ENCODE data around the gene GPR35. TPM values are rescaled to one million over a fixed set of nuclear protein-coding genes. Genes with fewer than 3 reads are reported as not detected.
A peak's percentile ranks its signal among the peaks of the same experiment; 100 is the strongest.

GPR35 gene
- polyA plus RNA-seq, 4 donors = 75.5 to 367 (median 233) TPM

- peak overlapping the region; percentile 66 to 80 (median 72) for H3K27ac ChIP-seq (ENCODE audit: low read depth in 1 of 3, low read length in 2 of 3)
- H3K36me3 ChIP-seq (ENCODE audit: control insufficient read depth in 3 of 3, insufficient read depth in 2 of 3, low read depth in 1 of 3, low read length in 3 of 3) = peaks cover 5 to 71% (median 20%) of the 10 kb centered on the region in 3 donors
- DNase-seq (no peak), FAIRE-seq (no peak)
- WGBS, 3 donors = 86 to 93% (median 89%) methylated on average over 12 of the region's 12 CpGs
- peaks cover 0 to 8% of the 10 kb centered on the region in 2 donors for H3K9me3 ChIP-seq (ENCODE audit: control insufficient read depth in 2 of 2, insufficient read depth in 1 of 2, low read depth in 1 of 2, low read length in 1 of 2)
- H3K4me3 ChIP-seq (ENCODE audit: low read depth in 1 of 3, low read length in 3 of 3) = no peak overlapping the region
- H3K4me1 ChIP-seq (ENCODE audit: control insufficient read depth in 3 of 3, insufficient read depth in 2 of 3, low read depth in 1 of 3, low read length in 2 of 3) = peaks cover 4 to 25% (median 6%) of the 10 kb centered on the region in 3 donors
- H3K27me3 ChIP-seq (ENCODE audit: control insufficient read depth in 3 of 3, insufficient read depth in 3 of 3, low read length in 3 of 3) = no peaks in the 10 kb centered on the region
These were observed 46.1 kb upstream of the GPR35 start for GRCh38 chr2:240579071-240579762.

- Histone ChIP-seq H3K4me1 (ENCODE audit: control insufficient read depth in 3 of 3, insufficient read depth in 2 of 3, low read depth in 1 of 3, low read length in 2 of 3) (peaks cover 7 to 29% (median 8%) of the 10 kb centered on the region in 3 donors), H3K27me3 (ENCODE audit: control insufficient read depth in 3 of 3, insufficient read depth in 3 of 3, low read length in 3 of 3) (no peaks in the 10 kb centered on the region), H3K4me3 (ENCODE audit: low read depth in 1 of 3, low read length in 3 of 3) (no peak overlapping the region), H3K36me3 (ENCODE audit: control insufficient read depth in 3 of 3, insufficient read depth in 2 of 3, low read depth in 1 of 3, low read length in 3 of 3) (peaks cover 5 to 67% (median 12%) of the 10 kb centered on the region in 3 donors), H3K9me3 (ENCODE audit: control insufficient read depth in 2 of 2, insufficient read depth in 1 of 2, low read depth in 1 of 2, low read length in 1 of 2) (peaks cover 0 to 8% of the 10 kb centered on the region in 2 donors), H3K27ac (ENCODE audit: low read depth in 1 of 3, low read length in 2 of 3) (peak overlapping the region; percentile 66 to 80 (median 72))
- DNase-seq (peak; percentile 80 to 92), FAIRE-seq (no peak)
- 22 to 43% (median 29%) methylated on average over 26 to 27 of the region's 27 CpGs for WGBS, 3 donors
These were observed 45.3 kb upstream of the GPR35 start for GRCh38 chr2:240579771-240580614.

DNA sequence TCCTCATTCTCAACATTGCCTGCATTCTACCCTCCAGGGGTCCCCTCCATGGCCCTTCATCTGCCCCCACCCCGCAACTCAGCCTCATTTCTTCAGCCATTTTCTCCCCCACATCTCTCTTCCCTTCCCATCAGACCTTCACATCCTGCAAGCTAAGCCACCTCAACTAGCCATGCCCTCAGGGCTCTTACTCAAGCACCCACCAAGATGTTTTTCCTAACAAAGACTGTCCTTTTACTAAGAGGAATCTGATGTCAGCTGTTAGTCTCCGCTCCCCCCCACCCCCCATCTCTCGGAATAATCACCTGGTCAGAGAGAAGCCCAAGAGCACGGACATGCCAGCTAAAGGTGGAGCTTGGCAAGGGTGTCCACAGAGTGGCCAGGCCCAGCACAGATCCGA lies 43.5 kb upstream of the GPR35 start:
- Histone ChIP-seq H3K9me3 (ENCODE audit: control insufficient read depth in 2 of 2, insufficient read depth in 1 of 2, low read depth in 1 of 2, low read length in 1 of 2) (peaks cover 0 to 8% of the 10 kb centered on the region in 2 donors), H3K36me3 (ENCODE audit: control insufficient read depth in 3 of 3, insufficient read depth in 2 of 3, low read depth in 1 of 3, low read length in 3 of 3) (peaks cover 2 to 52% (median 4%) of the 10 kb centered on the region in 3 donors), H3K4me3 (ENCODE audit: low read depth in 1 of 3, low read length in 3 of 3) (no peak overlapping the region), H3K27me3 (ENCODE audit: control insufficient read depth in 3 of 3, insufficient read depth in 3 of 3, low read length in 3 of 3) (no peaks in the 10 kb centered on the region), H3K4me1 (ENCODE audit: control insufficient read depth in 3 of 3, insufficient read depth in 2 of 3, low read depth in 1 of 3, low read length in 2 of 3) (peaks cover 11 to 33% (median 12%) of the 10 kb centered on the region in 3 donors), H3K27ac (ENCODE audit: low read depth in 1 of 3, low read length in 2 of 3) (no peak overlapping the region)
- 92 to 97% (median 95%) methylated on average over 4 to 5 of the region's 5 CpGs for WGBS, 3 donors
- FAIRE-seq = no peak
- DNase-seq = no peak

DNA sequence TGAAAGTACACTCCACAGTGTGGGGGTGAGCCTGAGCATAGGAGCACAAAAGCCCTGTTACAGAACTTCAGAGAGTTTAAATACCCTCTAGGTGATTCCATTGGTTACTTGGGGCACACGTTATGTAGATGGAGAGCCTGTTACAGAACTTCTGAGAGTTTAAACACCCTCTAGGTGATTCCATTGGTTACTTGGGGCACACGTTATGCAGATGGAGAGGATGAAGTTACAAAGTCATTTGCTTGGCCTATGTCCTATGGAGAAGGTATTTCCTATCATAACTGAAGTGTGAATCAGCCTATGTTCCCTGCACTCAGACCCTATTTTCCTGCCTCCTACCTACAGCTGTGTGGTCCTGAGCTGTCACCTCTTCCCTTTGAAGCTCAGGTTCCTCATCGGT lies 42.5 kb upstream of the GPR35 start:
- no peaks in the 10 kb centered on the region for H3K27me3 ChIP-seq (ENCODE audit: control insufficient read depth in 3 of 3, insufficient read depth in 3 of 3, low read length in 3 of 3)
- WGBS, 3 donors = 78 to 91% (median 86%) methylated on average over 3 of the region's 3 CpGs
- H3K27ac ChIP-seq (ENCODE audit: low read depth in 1 of 3, low read length in 2 of 3) = no peak overlapping the region
- FAIRE-seq (no peak), DNase-seq (no peak)
- no peak overlapping the region for H3K4me3 ChIP-seq (ENCODE audit: low read depth in 1 of 3, low read length in 3 of 3)
- H3K4me1 ChIP-seq (ENCODE audit: control insufficient read depth in 3 of 3, insufficient read depth in 2 of 3, low read depth in 1 of 3, low read length in 2 of 3) = peaks cover 11 to 38% (median 17%) of the 10 kb centered on the region in 3 donors
- H3K36me3 ChIP-seq (ENCODE audit: control insufficient read depth in 3 of 3, insufficient read depth in 2 of 3, low read depth in 1 of 3, low read length in 3 of 3) = peaks cover 0 to 42% (median 2%) of the 10 kb centered on the region in 3 donors
- peaks cover 0 to 8% of the 10 kb centered on the region in 2 donors for H3K9me3 ChIP-seq (ENCODE audit: control insufficient read depth in 2 of 2, insufficient read depth in 1 of 2, low read depth in 1 of 2, low read length in 1 of 2)

GRCh38 chr2:240583774-240584173 lies 41.5 kb upstream of the GPR35 start:
- Histone ChIP-seq H3K36me3 (ENCODE audit: control insufficient read depth in 3 of 3, insufficient read depth in 2 of 3, low read depth in 1 of 3, low read length in 3 of 3) (peaks cover 0 to 32% (median 0%) of the 10 kb centered on the region in 3 donors), H3K9me3 (ENCODE audit: control insufficient read depth in 2 of 2, insufficient read depth in 1 of 2, low read depth in 1 of 2, low read length in 1 of 2) (peaks cover 0 to 8% of the 10 kb centered on the region in 2 donors), H3K4me3 (ENCODE audit: low read depth in 1 of 3, low read length in 3 of 3) (no peak overlapping the region), H3K27me3 (ENCODE audit: control insufficient read depth in 3 of 3, insufficient read depth in 3 of 3, low read length in 3 of 3) (no peaks in the 10 kb centered on the region), H3K4me1 (ENCODE audit: control insufficient read depth in 3 of 3, insufficient read depth in 2 of 3, low read depth in 1 of 3, low read length in 2 of 3) (peaks cover 11 to 36% (median 22%) of the 10 kb centered on the region in 3 donors), H3K27ac (ENCODE audit: low read depth in 1 of 3, low read length in 2 of 3) (no peak overlapping the region)
- no peak for DNase-seq
- FAIRE-seq = no peak
- WGBS, 3 donors = 81 to 90% (median 87%) methylated on average over 4 of the region's 4 CpGs

GRCh38 chr2:240584486-240585031 lies 40.7 kb upstream of the GPR35 start:
- FAIRE-seq (no peak), DNase-seq (no peak)
- peaks cover 5 to 30% (median 18%) of the 10 kb centered on the region in 3 donors for H3K4me1 ChIP-seq (ENCODE audit: control insufficient read depth in 3 of 3, insufficient read depth in 2 of 3, low read depth in 1 of 3, low read length in 2 of 3)
- H3K4me3 ChIP-seq (ENCODE audit: low read depth in 1 of 3, low read length in 3 of 3) = no peak overlapping the region
- H3K27ac ChIP-seq (ENCODE audit: low read depth in 1 of 3, low read length in 2 of 3) = peak overlapping the region in 1 of 3 donors; percentile 95
- H3K27me3 ChIP-seq (ENCODE audit: control insufficient read depth in 3 of 3, insufficient read depth in 3 of 3, low read length in 3 of 3) = no peaks in the 10 kb centered on the region
- H3K9me3 ChIP-seq (ENCODE audit: control insufficient read depth in 2 of 2, insufficient read depth in 1 of 2, low read depth in 1 of 2, low read length in 1 of 2) = peaks cover 0 to 8% of the 10 kb centered on the region in 2 donors
- 66 to 90% (median 72%) methylated on average over 4 of the region's 4 CpGs for WGBS, 3 donors
- H3K36me3 ChIP-seq (ENCODE audit: control insufficient read depth in 3 of 3, insufficient read depth in 2 of 3, low read depth in 1 of 3, low read length in 3 of 3) = peaks cover 0 to 30% (median 0%) of the 10 kb centered on the region in 3 donors

- Histone ChIP-seq H3K27ac (ENCODE audit: low read depth in 1 of 3, low read length in 2 of 3) (peak overlapping the region in 1 of 3 donors; percentile 95), H3K27me3 (ENCODE audit: control insufficient read depth in 3 of 3, insufficient read depth in 3 of 3, low read length in 3 of 3) (no peaks in the 10 kb centered on the region), H3K9me3 (ENCODE audit: control insufficient read depth in 2 of 2, insufficient read depth in 1 of 2, low read depth in 1 of 2, low read length in 1 of 2) (peaks cover 0 to 8% of the 10 kb centered on the region in 2 donors), H3K36me3 (ENCODE audit: control insufficient read depth in 3 of 3, insufficient read depth in 2 of 3, low read depth in 1 of 3, low read length in 3 of 3) (peaks cover 0 to 34% (median 0%) of the 10 kb centered on the region in 3 donors), H3K4me3 (ENCODE audit: low read depth in 1 of 3, low read length in 3 of 3) (peak overlapping the region; percentile 87 to 90 (median 88)), H3K4me1 (ENCODE audit: control insufficient read depth in 3 of 3, insufficient read depth in 2 of 3, low read depth in 1 of 3, low read length in 2 of 3) (peaks cover 5 to 24% (median 18%) of the 10 kb centered on the region in 3 donors)
- 66 to 77% (median 76%) methylated on average over 6 of the region's 6 CpGs for WGBS, 3 donors
- FAIRE-seq (no peak), DNase-seq (no peak)
These were observed 40.2 kb upstream of the GPR35 start for GRCh38 chr2:240585101-240585500.

GRCh38 chr2:240585681-240586197 lies 39.5 kb upstream of the GPR35 start:
- H3K4me1 ChIP-seq (ENCODE audit: control insufficient read depth in 3 of 3, insufficient read depth in 2 of 3, low read depth in 1 of 3, low read length in 2 of 3) = peaks cover 5 to 18% (median 18%) of the 10 kb centered on the region in 3 donors
- peaks cover 0 to 8% of the 10 kb centered on the region in 2 donors for H3K9me3 ChIP-seq (ENCODE audit: control insufficient read depth in 2 of 2, insufficient read depth in 1 of 2, low read depth in 1 of 2, low read length in 1 of 2)
- H3K36me3 ChIP-seq (ENCODE audit: control insufficient read depth in 3 of 3, insufficient read depth in 2 of 3, low read depth in 1 of 3, low read length in 3 of 3) = peaks cover 0 to 37% (median under 1%) of the 10 kb centered on the region in 3 donors
- H3K27ac ChIP-seq (ENCODE audit: low read depth in 1 of 3, low read length in 2 of 3) = peak overlapping the region; percentile 79 to 95 (median 83)
- 1 to 3% (median 3%) methylated on average over 20 of the region's 20 CpGs for WGBS, 3 donors
- no peak for FAIRE-seq
- DNase-seq = no peak
- peak overlapping the region; percentile 87 to 90 (median 88) for H3K4me3 ChIP-seq (ENCODE audit: low read depth in 1 of 3, low read length in 3 of 3)
- no peaks in the 10 kb centered on the region for H3K27me3 ChIP-seq (ENCODE audit: control insufficient read depth in 3 of 3, insufficient read depth in 3 of 3, low read length in 3 of 3)
